Nephron progenitor cell (in vitro differentiated cells): ENCODE results near the gene HID1.
A peak's percentile ranks its signal among the peaks of the same experiment; 100 is the strongest.

Experiments
- DNase-seq: peaks from one replicate; pipeline ENCODE4 v3.0.0; 2021
- H3K27ac Mint-ChIP-seq: 2 replicates; pipeline ENCODE4 v1.8.0; 2021; ENCODE audit warnings: mild to moderate bottlenecking, moderate library complexity, mixed read lengths
- H3K27me3 Mint-ChIP-seq: 2 replicates; pipeline ENCODE4 v1.8.0; 2021; ENCODE audit warnings: mild to moderate bottlenecking, low read depth, mixed read lengths; ENCODE audit not compliant: poor library complexity
- H3K36me3 Mint-ChIP-seq: 2 replicates; pipeline ENCODE4 v1.8.0; 2021; ENCODE audit warnings: low read depth, mixed read lengths
- H3K4me1 Mint-ChIP-seq: 2 replicates; pipeline ENCODE4 v1.8.0; 2021; ENCODE audit warnings: mixed read lengths
- H3K4me3 Mint-ChIP-seq: 2 replicates; pipeline ENCODE4 v1.8.0; 2021; ENCODE audit warnings: mild to moderate bottlenecking, moderate library complexity, mixed read lengths
- H3K9me3 Mint-ChIP-seq: 2 replicates; pipeline ENCODE4 v1.8.0; 2021; ENCODE audit warnings: mild to moderate bottlenecking, moderate library complexity, mixed read lengths
- CTCF ChIP-seq: fragments of 200-600 bp; sonication (generic); IDR thresholded peaks from 2 replicates; pipeline ENCODE4 v1.5.0; 2021; ENCODE audit warnings: antibody characterized with exemption

HID1 gene

DNA sequence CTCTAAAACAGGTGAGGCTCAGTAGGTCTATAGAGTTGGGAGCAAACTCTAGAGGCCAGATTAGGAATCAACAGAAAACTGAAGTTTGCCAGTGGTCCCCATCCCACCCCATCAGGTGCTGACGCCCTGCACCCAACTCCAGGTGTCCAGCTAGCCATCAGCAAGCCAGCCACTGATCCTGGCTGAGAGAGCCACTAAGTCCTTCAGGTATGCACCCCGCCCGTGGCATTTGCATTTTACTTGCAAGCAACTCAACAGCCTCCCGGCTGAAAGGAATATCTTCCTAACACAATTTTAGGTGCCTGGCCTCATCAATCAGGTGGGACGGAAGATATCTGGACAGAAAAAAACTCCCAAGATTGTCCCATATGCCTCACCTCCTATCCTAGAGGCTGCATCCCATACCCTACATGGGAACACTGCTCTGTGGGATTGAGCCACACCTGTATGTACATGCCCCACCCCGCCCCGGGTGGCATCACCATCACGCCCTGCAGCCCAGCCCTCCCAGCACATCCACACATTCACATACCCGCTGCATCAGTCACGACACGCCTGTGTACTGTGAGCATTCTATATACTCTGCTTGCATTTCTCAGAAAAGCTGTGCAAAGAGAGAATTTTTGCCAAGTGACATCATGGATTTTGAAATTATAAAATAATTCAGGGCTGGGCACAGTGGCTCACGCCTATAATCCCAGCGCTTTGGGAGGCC, 28.6 kb downstream of the HID1 start:
- H3K4me1 Mint-ChIP-seq: peaks cover 6% of the 10 kb centered on the region
- peaks cover 97% of the 10 kb centered on the region for H3K27me3 Mint-ChIP-seq
- no peaks in the 10 kb centered on the region for H3K36me3 Mint-ChIP-seq
- no peak overlapping the region for H3K27ac Mint-ChIP-seq
- no peak for TF ChIP-seq CTCF
- H3K4me3 Mint-ChIP-seq: no peak overlapping the region
- H3K9me3 Mint-ChIP-seq: no peaks in the 10 kb centered on the region
- DNase-seq: no peak

GRCh38 chr17:74941128-74941725, 31.3 kb downstream of the HID1 start:
- H3K4me3 Mint-ChIP-seq: no peak overlapping the region
- H3K27ac Mint-ChIP-seq: no peak overlapping the region
- no peak for DNase-seq
- peaks cover 98% of the 10 kb centered on the region for H3K27me3 Mint-ChIP-seq
- no peaks in the 10 kb centered on the region for H3K36me3 Mint-ChIP-seq
- H3K4me1 Mint-ChIP-seq: peaks cover 6% of the 10 kb centered on the region
- H3K9me3 Mint-ChIP-seq: no peaks in the 10 kb centered on the region
- no peak for TF ChIP-seq CTCF

GRCh38 chr17:74939534-74939933, 33.0 kb downstream of the HID1 start:
- Mint-ChIP-seq H3K4me1 (no peaks in the 10 kb centered on the region), H3K27ac (no peak overlapping the region), H3K9me3 (no peaks in the 10 kb centered on the region), H3K36me3 (no peaks in the 10 kb centered on the region), H3K27me3 (peaks cover 99% of the 10 kb centered on the region), H3K4me3 (no peak overlapping the region)
- TF ChIP-seq CTCF: no peak
- no peak for DNase-seq

DNA sequence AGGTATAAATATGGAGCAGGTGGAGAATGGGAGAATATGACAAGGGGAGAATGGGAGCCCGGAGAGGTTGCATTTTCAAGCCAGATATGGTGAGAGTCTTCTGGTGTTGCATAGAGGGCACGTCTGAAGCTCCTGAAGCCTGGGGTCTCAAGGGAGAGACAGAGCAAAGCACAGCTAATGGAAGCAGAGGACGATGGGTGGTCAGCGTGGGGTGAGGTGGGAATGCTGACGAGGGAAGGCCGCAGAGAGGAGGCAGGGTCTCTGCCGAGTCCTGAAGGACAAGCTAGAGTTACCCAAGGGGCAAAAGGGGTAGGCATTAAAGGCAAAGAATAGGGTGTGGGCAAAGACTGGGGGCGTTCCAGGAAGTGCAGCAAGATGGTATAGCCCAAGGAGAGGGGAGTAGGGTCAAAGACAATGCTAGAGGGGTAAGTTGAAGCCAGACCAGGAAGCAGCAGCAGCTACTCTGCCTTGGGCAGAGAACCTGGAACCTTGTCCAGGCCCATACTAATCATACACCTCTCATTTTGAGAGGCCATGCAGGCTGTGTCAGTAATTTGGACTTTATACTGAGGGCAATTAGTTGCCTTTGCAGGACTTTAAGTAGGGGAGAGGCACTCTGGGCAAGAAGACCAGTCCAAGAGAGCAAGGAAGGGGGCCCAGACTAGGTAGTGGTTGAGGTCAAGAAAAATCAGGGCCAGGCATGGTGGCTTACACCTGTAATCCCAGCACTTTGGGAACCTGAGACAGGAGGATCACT, 34.2 kb downstream of the HID1 start:
- Mint-ChIP-seq H3K4me3 (no peak overlapping the region), H3K27ac (no peak overlapping the region), H3K27me3 (peaks cover 99% of the 10 kb centered on the region), H3K9me3 (no peaks in the 10 kb centered on the region), H3K36me3 (no peaks in the 10 kb centered on the region), H3K4me1 (no peaks in the 10 kb centered on the region)
- no peak for TF ChIP-seq CTCF
- DNase-seq: no peak

DNA sequence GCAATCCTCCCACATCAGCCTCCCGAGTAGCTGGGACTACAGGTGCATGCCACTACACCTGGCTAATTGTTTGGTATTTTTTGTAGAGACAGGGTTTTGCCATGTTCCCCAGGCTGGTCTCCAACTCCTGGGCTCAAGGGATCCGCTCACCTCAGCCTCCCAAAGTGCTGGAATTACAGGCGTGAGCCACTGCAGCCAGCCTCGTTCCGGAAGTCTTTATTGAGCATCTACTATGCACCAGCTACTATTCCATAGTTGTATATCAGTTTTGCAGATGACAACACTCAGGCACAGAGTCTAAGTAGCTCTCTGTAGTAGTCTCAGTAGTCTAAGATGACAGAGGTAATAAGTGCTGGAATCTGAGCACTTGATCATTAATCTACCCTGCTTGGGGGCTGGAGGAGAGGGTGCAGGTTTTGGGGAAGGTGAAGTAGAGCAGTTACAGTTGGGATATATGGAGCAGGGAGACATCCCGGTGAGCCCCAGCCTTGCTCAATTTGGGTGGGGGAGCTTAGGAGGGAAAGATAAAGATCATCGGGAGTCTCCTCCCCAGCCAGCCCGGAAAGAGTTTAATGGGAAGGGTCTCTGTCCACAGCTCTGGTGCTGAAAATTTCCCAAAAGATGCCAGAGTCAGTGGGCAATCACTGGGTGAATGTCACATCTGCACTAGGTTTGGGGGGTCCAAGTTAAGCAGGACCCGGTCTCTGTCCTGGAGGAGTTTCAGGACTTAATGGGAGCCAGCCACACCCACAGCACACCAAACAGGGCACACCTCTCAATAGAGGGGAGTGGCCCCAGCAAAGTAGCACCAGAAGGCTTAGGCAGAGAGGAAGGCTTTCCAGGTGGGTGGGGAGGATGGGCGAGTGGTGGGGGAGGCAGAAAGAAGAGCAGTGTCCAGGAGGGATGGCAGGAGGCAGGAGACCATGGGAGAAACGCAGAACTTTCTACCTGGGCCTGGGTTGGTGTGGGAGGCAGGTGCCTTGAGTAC, 35.2 kb downstream of the HID1 start:
- Mint-ChIP-seq H3K9me3 (no peaks in the 10 kb centered on the region), H3K27me3 (peaks cover 99% of the 10 kb centered on the region), H3K36me3 (no peaks in the 10 kb centered on the region), H3K4me1 (no peaks in the 10 kb centered on the region), H3K27ac (no peak overlapping the region), H3K4me3 (no peak overlapping the region)
- DNase-seq: peak; percentile 65
- no peak for TF ChIP-seq CTCF
